Right lobe of liver (tissue), 4 donors: Measurements from ENCODE around the gene TLCD3B.

Experiments
- CTCF ChIP-seq, 4 donors: fragments of 200-600 bp in 3 of 4; fragments of 450-650 bp in 1 of 4; IDR thresholded peaks; one replicate each; pipeline versions ENCODE4 v1.5.1 to v1.8.0; 2016 to 2022; ENCODE audit warnings: antibody characterized with exemption in 4 of 4, mild to moderate bottlenecking in 2 of 4
- POLR2A ChIP-seq: fragments of 450-650 bp; IDR thresholded peaks from one replicate; pipeline ENCODE4 v1.6.1; 2017; ENCODE audit warnings: antibody characterized with exemption, mild to moderate bottlenecking
- donor health status: DM: no; HTN: no; CAD: no.
- donor health status: DM: no; HTN: no; CAD: no.
- donor health status: DM: no; HTN: yes; CAD: no.

GRCh38 chr16:30027588-30028437 lies 3.3 kb downstream of the TLCD3B start:
- TF ChIP-seq CTCF (IDR thresholded peaks at IDR 0.05) (no peak), POLR2A (no peak)
